CD14-positive monocyte (primary cell): ENCODE data around the gene DCLK1. TPM values are rescaled to one million over a fixed set of nuclear protein-coding genes. Genes with fewer than 3 reads are reported as not detected.

Experiments
- DNase-seq, 3 donors: peaks; one replicate each; pipeline ENCODE4 v3.0.0-alpha.2; 2011 to 2022
- H2AFZ ChIP-seq: 2 replicates; pipeline ENCODE4 v1.6.0; 2012; ENCODE audit warnings: mild to moderate bottlenecking, low read depth, low read length, inconsistent platforms; ENCODE audit not compliant: insufficient read depth, poor library complexity, severe bottlenecking
- H3K27ac ChIP-seq, 2 donors: 1 replicate in 1 of 2; 2 replicates in 1 of 2; pipeline ENCODE4 v1.5.1; 2012 to 2013; ENCODE audit warnings: low read length in 2 of 2, control low read depth in 1 of 2, inconsistent platforms in 1 of 2, low read depth in 1 of 2, mild to moderate bottlenecking in 1 of 2
- H3K27me3 ChIP-seq, 2 donors: one replicate each; pipeline versions ENCODE4 v1.6.0 to v1.6.1; 2011 to 2013; ENCODE audit warnings: low read length in 2 of 2; ENCODE audit not compliant: control insufficient read depth in 2 of 2, insufficient read depth in 2 of 2
- H3K36me3 ChIP-seq, 2 donors: replicated peaks in 1 of 2; 1 replicate in 1 of 2; 2 replicates in 1 of 2; pipeline versions ENCODE4 v1.5.1 to v1.6.1; 2012 to 2013; ENCODE audit warnings: low read length in 2 of 2, control low read depth in 1 of 2, inconsistent platforms in 1 of 2, mild to moderate bottlenecking in 1 of 2; ENCODE audit not compliant: insufficient read depth in 2 of 2, control insufficient read depth in 1 of 2
- H3K4me1 ChIP-seq, 2 donors: 1 replicate in 1 of 2; 2 replicates in 1 of 2; pipeline versions ENCODE4 v1.5.1 to v1.6.1; 2012 to 2013; ENCODE audit warnings: low read length in 2 of 2, control low read depth in 1 of 2, inconsistent platforms in 1 of 2, mild to moderate bottlenecking in 1 of 2, moderate library complexity in 1 of 2; ENCODE audit not compliant: insufficient read depth in 2 of 2, control insufficient read depth in 1 of 2
- H3K4me2 ChIP-seq: replicated peaks from 2 replicates; pipeline ENCODE3; 2012; ENCODE audit warnings: low read length, moderate library complexity, mild to moderate bottlenecking; ENCODE audit not compliant: poor library complexity, severe bottlenecking; ENCODE audit errors: extremely low read depth
- H3K4me3 ChIP-seq, 3 experiments: fragments of 200-600 bp in 1 of 3; sonication (generic) in 1 of 3; replicated peaks in 1 of 3; 1 replicate in 2 of 3; 2 replicates in 1 of 3; pipeline ENCODE4 v1.5.1; 2011 to 2013; ENCODE audit warnings: low read length in 3 of 3, mild to moderate bottlenecking in 3 of 3, control low read depth in 2 of 3, low read depth in 2 of 3, inconsistent platforms in 1 of 3, moderate library complexity in 1 of 3
- H3K79me2 ChIP-seq: 2 replicates; pipeline ENCODE4 v1.6.0; 2012; ENCODE audit warnings: mild to moderate bottlenecking, control low read depth, inconsistent platforms, low read length, moderate library complexity; ENCODE audit not compliant: insufficient read depth
- H3K9ac ChIP-seq: 2 replicates; pipeline ENCODE4 v1.6.0; 2017; ENCODE audit warnings: low read length, mild to moderate bottlenecking; ENCODE audit not compliant: insufficient read depth, poor library complexity, severe bottlenecking
- H3K9me3 ChIP-seq, 2 donors: replicated peaks in 1 of 2; 1 replicate in 1 of 2; 2 replicates in 1 of 2; pipeline versions ENCODE4 v1.5.1 to v1.6.1; 2012 to 2013; ENCODE audit warnings: low read length in 2 of 2, control low read depth in 1 of 2; ENCODE audit not compliant: control insufficient read depth in 1 of 2, insufficient read depth in 1 of 2
- H4K20me1 ChIP-seq: 2 replicates; pipeline ENCODE4 v1.6.0; 2012; ENCODE audit warnings: mild to moderate bottlenecking, low read length, control low read depth, moderate library complexity; ENCODE audit not compliant: insufficient read depth
- H3K27ac Mint-ChIP-seq, 7 donors: one replicate each; pipeline ENCODE4 v1.8.0; 2020; ENCODE audit warnings: mild to moderate bottlenecking in 7 of 7, mixed read lengths in 7 of 7, moderate library complexity in 6 of 7, inconsistent platforms in 2 of 7
- H3K27me3 Mint-ChIP-seq, 3 donors: one replicate each; pipeline ENCODE4 v1.8.0; 2021 to 2022; ENCODE audit warnings: low read depth in 3 of 3, mild to moderate bottlenecking in 3 of 3, mixed read lengths in 3 of 3, moderate library complexity in 3 of 3, inconsistent platforms in 1 of 3
- H3K36me3 Mint-ChIP-seq, 2 donors: one replicate each; pipeline ENCODE4 v1.8.0; 2020; ENCODE audit warnings: mixed read lengths in 2 of 2, inconsistent platforms in 1 of 2, mild to moderate bottlenecking in 1 of 2
- H3K4me1 Mint-ChIP-seq: one replicate; pipeline ENCODE4 v1.8.0; 2020; ENCODE audit warnings: mild to moderate bottlenecking, mixed read lengths
- H3K4me3 Mint-ChIP-seq, 2 donors: one replicate each; pipeline ENCODE4 v1.8.0; 2020; ENCODE audit warnings: mild to moderate bottlenecking in 2 of 2, mixed read lengths in 2 of 2, moderate library complexity in 1 of 2
- H3K9me3 Mint-ChIP-seq, 7 donors: one replicate each; pipeline ENCODE4 v1.8.0; 2020 to 2022; ENCODE audit warnings: mixed read lengths in 7 of 7, mild to moderate bottlenecking in 6 of 7, moderate library complexity in 6 of 7, inconsistent platforms in 2 of 7
- WGBS: methylation state at CpG from one replicate; pipeline ENCODE4 v1.1.5; 2013; ENCODE audit warnings: missing lambda C conversion rate; ENCODE audit not compliant: insufficient coverage; 5-methylcytosine and 5-hydroxymethylcytosine counted together
- intact Hi-C, 2 donors: fragments of 100-400 bp; cut with micrococcal nuclease; formaldehyde crosslinking; loops; one replicate each; pipeline versions ENCODE4 v1.15.0 to v1.15.1; 2023
- polyA plus RNA-seq, 3 donors: library from polyadenylated mRNA; depleted of rRNA in 1 of 3; unstranded in 2 of 3; stranded (reverse) in 1 of 3; fragments of 300-500 nt in 2 of 3; fragments of >200 nt in 1 of 3; fragmentation: Illumina TruSeq in 2 of 3; gene quantifications; 1 replicate in 2 of 3; 2 replicates in 1 of 3; pipeline ENCODE4 v1.2.3, GENCODE V29; 2012 to 2021
- TF ChIP-seq, protein P1 (sequence below): fragments of 200-600 bp; IDR thresholded peaks from one replicate; pipeline ENCODE4 v1.8.0; 2022; ENCODE audit warnings: antibody characterized with exemption, mild to moderate bottlenecking

The DCLK1 gene
- polyA plus RNA-seq, 3 donors = not detected

DNA sequence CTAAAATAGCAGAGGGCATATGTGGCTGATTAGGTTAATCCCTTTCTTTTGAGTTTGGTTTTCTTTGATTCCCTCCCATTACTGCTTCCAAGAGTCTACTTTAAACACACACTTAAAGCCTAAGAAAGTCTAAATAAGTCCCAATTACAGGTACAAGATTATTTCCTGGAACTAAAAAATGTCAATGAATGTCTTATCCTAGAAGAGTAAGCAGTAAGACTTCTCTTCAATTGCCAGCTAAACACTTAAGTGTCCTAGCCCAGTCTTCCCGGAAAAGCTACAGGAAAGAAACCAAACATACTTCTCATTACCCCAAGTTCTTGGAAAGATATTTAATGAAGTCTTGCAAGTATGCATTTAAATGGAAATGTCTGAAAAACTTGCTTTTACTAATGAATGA lies 233.1 kb downstream of the DCLK1 start:
- Histone ChIP-seq H4K20me1 (no peaks in the 10 kb centered on the region), H3K4me3 (no peak overlapping the region), H3K36me3 (no peaks in the 10 kb centered on the region), H3K79me2 (no peaks in the 10 kb centered on the region), H3K4me2 (no peak overlapping the region), H3K9ac (no peak overlapping the region), H2AFZ (no peak overlapping the region), H3K9me3 (no peaks in the 10 kb centered on the region), H3K4me1 (no peaks in the 10 kb centered on the region), H3K27ac (no peak overlapping the region), H3K27me3 (no peaks in the 10 kb centered on the region)
- TF ChIP-seq, protein P1, sequence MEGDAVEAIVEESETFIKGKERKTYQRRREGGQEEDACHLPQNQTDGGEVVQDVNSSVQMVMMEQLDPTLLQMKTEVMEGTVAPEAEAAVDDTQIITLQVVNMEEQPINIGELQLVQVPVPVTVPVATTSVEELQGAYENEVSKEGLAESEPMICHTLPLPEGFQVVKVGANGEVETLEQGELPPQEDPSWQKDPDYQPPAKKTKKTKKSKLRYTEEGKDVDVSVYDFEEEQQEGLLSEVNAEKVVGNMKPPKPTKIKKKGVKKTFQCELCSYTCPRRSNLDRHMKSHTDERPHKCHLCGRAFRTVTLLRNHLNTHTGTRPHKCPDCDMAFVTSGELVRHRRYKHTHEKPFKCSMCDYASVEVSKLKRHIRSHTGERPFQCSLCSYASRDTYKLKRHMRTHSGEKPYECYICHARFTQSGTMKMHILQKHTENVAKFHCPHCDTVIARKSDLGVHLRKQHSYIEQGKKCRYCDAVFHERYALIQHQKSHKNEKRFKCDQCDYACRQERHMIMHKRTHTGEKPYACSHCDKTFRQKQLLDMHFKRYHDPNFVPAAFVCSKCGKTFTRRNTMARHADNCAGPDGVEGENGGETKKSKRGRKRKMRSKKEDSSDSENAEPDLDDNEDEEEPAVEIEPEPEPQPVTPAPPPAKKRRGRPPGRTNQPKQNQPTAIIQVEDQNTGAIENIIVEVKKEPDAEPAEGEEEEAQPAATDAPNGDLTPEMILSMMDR = no peak
- Mint-ChIP-seq H3K27ac (no peak overlapping the region), H3K9me3 (peaks cover 0 to 12% (median 3%) of the 10 kb centered on the region in 7 donors), H3K4me3 (no peak overlapping the region), H3K27me3 (peaks cover 0 to 2% (median 1%) of the 10 kb centered on the region in 3 donors), H3K4me1 (no peaks in the 10 kb centered on the region), H3K36me3 (no peaks in the 10 kb centered on the region)
- WGBS = no CpG with 5 or more reads among the region's 1 CpG
- intact Hi-C loops = no loop called here
- no peak for DNase-seq

DNA sequence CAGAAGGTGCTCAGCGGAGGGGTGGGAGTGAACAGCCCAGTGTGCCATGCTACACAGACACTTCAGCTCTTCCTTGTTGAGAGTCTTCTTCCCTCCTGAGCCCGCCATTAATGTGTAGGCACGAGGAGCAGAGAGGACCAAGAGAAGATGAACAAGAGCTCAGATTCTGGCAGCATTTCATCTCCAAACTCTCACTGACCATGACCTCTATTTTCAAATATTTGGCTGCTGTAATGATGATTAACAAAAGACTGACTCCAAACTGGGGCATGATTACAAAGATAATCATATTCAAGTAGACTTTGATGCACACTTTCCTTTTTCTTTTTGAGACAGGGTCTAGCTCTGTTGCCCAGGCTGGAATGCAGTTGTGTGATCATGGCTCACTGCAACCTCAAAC lies 236.5 kb downstream of the DCLK1 start:
- intact Hi-C loops = no loop called here
- no peaks in the 10 kb centered on the region for H3K4me1 ChIP-seq
- no peaks in the 10 kb centered on the region for H3K27me3 ChIP-seq
- no peak overlapping the region for H3K27ac ChIP-seq
- no peaks in the 10 kb centered on the region for H3K36me3 Mint-ChIP-seq
- no peak overlapping the region for H3K4me3 ChIP-seq
- peaks cover 0 to 7% (median 3%) of the 10 kb centered on the region in 7 donors for H3K9me3 Mint-ChIP-seq
- no peaks in the 10 kb centered on the region for H3K4me1 Mint-ChIP-seq
- 100% methylated on average over 1 of the region's 3 CpGs for WGBS
- no peak overlapping the region for H2AFZ ChIP-seq
- H3K4me2 ChIP-seq = no peak overlapping the region
- no peak overlapping the region for H3K27ac Mint-ChIP-seq
- no peak overlapping the region for H3K9ac ChIP-seq
- H3K9me3 ChIP-seq = no peaks in the 10 kb centered on the region
- H4K20me1 ChIP-seq = no peaks in the 10 kb centered on the region
- H3K79me2 ChIP-seq = no peaks in the 10 kb centered on the region
- peaks cover 0 to 2% (median 0%) of the 10 kb centered on the region in 3 donors for H3K27me3 Mint-ChIP-seq
- no peaks in the 10 kb centered on the region for H3K36me3 ChIP-seq
- DNase-seq = no peak
- H3K4me3 Mint-ChIP-seq = no peak overlapping the region
- TF ChIP-seq, protein P1 = no peak
